Endothelial cell of umbilical vein (primary cell): ENCODE data around the gene MYL3. TPM values are rescaled to one million over a fixed set of nuclear protein-coding genes. Genes with fewer than 3 reads are reported as not detected.

Experiments
- BruUV-seq: library from RNA; stranded (reverse); fragments of 400-500 nt; replicated peaks from 2 replicates; lab custom pipeline; 2021; lab: Mats Ljungman, UMichigan
- CTCF ChIA-PET: fragments of 300-600, 350-600 bp; sonication (Branson Sonifier 250); formaldehyde crosslinking; loops from one replicate; lab custom pipeline; 2021; ENCODE audit warnings: antibody characterized with exemption, inconsistent platforms; lab: Charles Lee
- POLR2A ChIA-PET: fragments of 300-600, 350-600 bp; sonication (Branson Sonifier 250); formaldehyde crosslinking; loops from one replicate; lab custom pipeline; 2021; ENCODE audit warnings: antibody characterized with exemption, inconsistent platforms; lab: Charles Lee
- DNase-seq: peaks from one replicate; pipeline ENCODE4 v3.0.0-alpha.2; 2011; ENCODE audit warnings: low read depth, low spot score
- FAIRE-seq: peaks from 2 replicates; lab custom pipeline; 2011; peaks lifted over from hg19 to GRCh38; lab: Jason Lieb, UNC
- H2AFZ ChIP-seq: 2 replicates; pipeline ENCODE4 v1.6.0; 2012; ENCODE audit warnings: low read depth, low read length, control low read depth, inconsistent platforms
- H3K27ac ChIP-seq: 2 replicates; pipeline ENCODE4 v1.5.1; 2011; ENCODE audit warnings: low read depth, mild to moderate bottlenecking, control low read depth, low read length, moderate library complexity; ENCODE audit not compliant: insufficient read depth
- H3K27me3 ChIP-seq, 2 experiments: 2 replicates each; pipeline versions ENCODE4 v1.6.0 to v1.6.1; 2011; ENCODE audit warnings: low read length in 2 of 2, mixed read lengths in 1 of 2; ENCODE audit not compliant: control insufficient read depth in 2 of 2, insufficient read depth in 2 of 2
- H3K36me3 ChIP-seq, 2 experiments: 2 replicates in 1 of 2; 3 replicates in 1 of 2; pipeline ENCODE4 v1.5.1; 2011; ENCODE audit warnings: low read length in 2 of 2, mild to moderate bottlenecking in 1 of 2, moderate library complexity in 1 of 2; ENCODE audit not compliant: control insufficient read depth in 2 of 2, insufficient read depth in 2 of 2; ENCODE audit errors: extremely low read depth in 1 of 2
- H3K4me1 ChIP-seq: 3 replicates; pipeline ENCODE4 v1.5.1; 2011; ENCODE audit warnings: mild to moderate bottlenecking, low read length; ENCODE audit not compliant: control insufficient read depth, insufficient read depth; ENCODE audit errors: extremely low read depth
- H3K4me2 ChIP-seq: 2 replicates; pipeline ENCODE4 v1.6.1; 2011; ENCODE audit warnings: low read length, control low read depth, mixed read lengths; ENCODE audit not compliant: insufficient read depth
- H3K4me3 ChIP-seq, 3 experiments: fragments of 200-600 bp in 1 of 3; sonication (generic), shearing (Covaris generic) in 1 of 3; replicated peaks in 1 of 3; 2 replicates each; pipeline ENCODE4 v1.5.1; 2011 to 2016; ENCODE audit warnings: control low read depth in 3 of 3, low read length in 3 of 3, mild to moderate bottlenecking in 2 of 3, inconsistent platforms in 1 of 3, low read depth in 1 of 3, moderate library complexity in 1 of 3; ENCODE audit not compliant: insufficient read depth in 1 of 3
- H3K79me2 ChIP-seq: 2 replicates; pipeline ENCODE4 v1.6.0; 2012; ENCODE audit warnings: low read length, inconsistent platforms; ENCODE audit not compliant: control insufficient read depth, insufficient read depth
- H3K9ac ChIP-seq: replicated peaks from 2 replicates; pipeline ENCODE3; 2011; ENCODE audit warnings: low read length, control low read depth; ENCODE audit not compliant: insufficient read depth; ENCODE audit errors: extremely low read depth
- H3K9me1 ChIP-seq: replicated peaks from 3 replicates; pipeline ENCODE4 v1.6.0; 2011; ENCODE audit warnings: mild to moderate bottlenecking, low read length; ENCODE audit not compliant: control insufficient read depth, insufficient read depth; ENCODE audit errors: extremely low read depth
- H3K9me3 ChIP-seq: replicated peaks from 2 replicates; pipeline ENCODE4 v1.5.1; 2012; ENCODE audit warnings: low read length, inconsistent platforms; ENCODE audit not compliant: control insufficient read depth, insufficient read depth
- H4K20me1 ChIP-seq: replicated peaks from 2 replicates; pipeline ENCODE3; 2011; ENCODE audit warnings: mild to moderate bottlenecking, low read length; ENCODE audit not compliant: control insufficient read depth, insufficient read depth; ENCODE audit errors: extremely low read depth
- EZH2 ChIP-seq: IDR thresholded peaks from 2 replicates; pipeline ENCODE4 v1.6.1; 2012; ENCODE audit warnings: borderline replicate concordance, low read depth, mild to moderate bottlenecking, moderate library complexity, low read length, inconsistent platforms; ENCODE audit not compliant: severe bottlenecking
- FOS ChIP-seq: IDR thresholded peaks from 2 replicates; pipeline ENCODE4 v1.6.1; 2011; ENCODE audit warnings: mild to moderate bottlenecking, low read length, moderate library complexity, borderline replicate concordance; ENCODE audit not compliant: insufficient read depth
- GATA2 ChIP-seq: IDR thresholded peaks from 2 replicates; pipeline ENCODE4 v1.7.0; 2011; ENCODE audit warnings: low read depth, mild to moderate bottlenecking, moderate library complexity, mixed read lengths, low read length; ENCODE audit not compliant: insufficient read length, insufficient read depth
- JUN ChIP-seq: IDR thresholded peaks from 2 replicates; pipeline ENCODE4 v1.6.1; 2011; ENCODE audit warnings: borderline replicate concordance, low read depth; ENCODE audit not compliant: insufficient read length, insufficient read depth
- MAX ChIP-seq: IDR thresholded peaks from 2 replicates; pipeline ENCODE4 v1.6.1; 2011; ENCODE audit not compliant: insufficient read depth, insufficient read length
- MYC ChIP-seq: IDR thresholded peaks from one replicate; pipeline ENCODE4 v1.6.1; 2011; ENCODE audit warnings: mild to moderate bottlenecking, low read depth, low read length
- POLR2A ChIP-seq: IDR thresholded peaks from 2 replicates; pipeline ENCODE4 v1.6.1; 2012; ENCODE audit warnings: low read depth, mild to moderate bottlenecking, control low read depth, low read length
- POLR2AphosphoS5 ChIP-seq: IDR thresholded peaks from 2 replicates; pipeline ENCODE4 v1.6.1; 2012; ENCODE audit warnings: low read depth, mild to moderate bottlenecking, control low read depth, low read length, moderate library complexity; ENCODE audit not compliant: insufficient read depth
- dilution Hi-C: fragments of 300-500 bp; cut with MboI; formaldehyde crosslinking; loops from one replicate; pipeline ENCODE4 v1.15.0; 2019; ENCODE audit warnings: low sequenced_read_pairs; ENCODE audit not compliant: extremely low pct_ligation_motif_present
- intact Hi-C: fragments of 100-400 bp; cut with micrococcal nuclease; formaldehyde crosslinking; loops from one replicate; pipeline ENCODE4 v1.10.0; 2022
- polyA plus RNA-seq, 4 experiments: library from polyadenylated mRNA; depleted of rRNA in 3 of 4; stranded (reverse) in 3 of 4; unstranded in 1 of 4; fragments of >200 nt; gene quantifications; 2 replicates each; pipeline versions ENCODE4 v1.2.1 to v1.2.3, GENCODE V29; 2011 to 2012; ENCODE audit warnings: missing spikeins in 1 of 4
- total RNA-seq: library from RNA; stranded (reverse); gene quantifications from 2 replicates; pipeline ENCODE4 v1.2.3, GENCODE V29; 2021
- TF ChIP-seq, protein P1 (sequence below), 2 donors: IDR thresholded peaks; 1 replicate in 1 of 2; 2 replicates in 1 of 2; pipeline ENCODE4 v1.5.1; 2011; ENCODE audit warnings: low read length in 2 of 2, mild to moderate bottlenecking in 2 of 2, moderate library complexity in 2 of 2, control low read depth in 1 of 2, inconsistent platforms in 1 of 2, low read depth in 1 of 2; ENCODE audit not compliant: insufficient read depth in 1 of 2; ENCODE audit errors: extremely low read depth in 1 of 2

MYL3 gene
- total and polyA plus RNA-seq, 2 donors (not counting 3 experiments of a cell fraction or from before 2014, with no cell fraction given): not detected

- no peak overlapping the region for H3K27ac ChIP-seq
- FAIRE-seq: no peak
Measured at GRCh38 chr3:46833346-46834300, 29.6 kb downstream of the MYL3 start.

More at GRCh38 chr3:46833346-46834300, 29.6 kb downstream of the MYL3 start:
- H3K9me3 ChIP-seq: no peaks in the 10 kb centered on the region
- BruUV-seq: no TSS peak
- no peaks in the 10 kb centered on the region for H4K20me1 ChIP-seq
- dilution Hi-C loops: no loop called here
- H2AFZ ChIP-seq: no peak overlapping the region
- TF ChIP-seq POLR2AphosphoS5 (no peak), MYC (no peak), EZH2 (no peak), JUN (no peak), GATA2 (no peak), FOS (no peak), POLR2A (no peak), MAX (no peak)
- TF ChIP-seq, protein P1, sequence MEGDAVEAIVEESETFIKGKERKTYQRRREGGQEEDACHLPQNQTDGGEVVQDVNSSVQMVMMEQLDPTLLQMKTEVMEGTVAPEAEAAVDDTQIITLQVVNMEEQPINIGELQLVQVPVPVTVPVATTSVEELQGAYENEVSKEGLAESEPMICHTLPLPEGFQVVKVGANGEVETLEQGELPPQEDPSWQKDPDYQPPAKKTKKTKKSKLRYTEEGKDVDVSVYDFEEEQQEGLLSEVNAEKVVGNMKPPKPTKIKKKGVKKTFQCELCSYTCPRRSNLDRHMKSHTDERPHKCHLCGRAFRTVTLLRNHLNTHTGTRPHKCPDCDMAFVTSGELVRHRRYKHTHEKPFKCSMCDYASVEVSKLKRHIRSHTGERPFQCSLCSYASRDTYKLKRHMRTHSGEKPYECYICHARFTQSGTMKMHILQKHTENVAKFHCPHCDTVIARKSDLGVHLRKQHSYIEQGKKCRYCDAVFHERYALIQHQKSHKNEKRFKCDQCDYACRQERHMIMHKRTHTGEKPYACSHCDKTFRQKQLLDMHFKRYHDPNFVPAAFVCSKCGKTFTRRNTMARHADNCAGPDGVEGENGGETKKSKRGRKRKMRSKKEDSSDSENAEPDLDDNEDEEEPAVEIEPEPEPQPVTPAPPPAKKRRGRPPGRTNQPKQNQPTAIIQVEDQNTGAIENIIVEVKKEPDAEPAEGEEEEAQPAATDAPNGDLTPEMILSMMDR (IDR thresholded peaks at IDR 0.05; ENCODE audit: extremely low read depth in 1 of 2, insufficient read depth in 1 of 2, low read depth in 1 of 2, low read length in 2 of 2): no peak
- no peak for DNase-seq
- H3K36me3 ChIP-seq: no peaks in the 10 kb centered on the region
- no peak overlapping the region for H3K4me3 ChIP-seq
- peaks cover 3% of the 10 kb centered on the region in 2 experiments for H3K27me3 ChIP-seq
- no peaks in the 10 kb centered on the region for H3K9me1 ChIP-seq
- H3K4me2 ChIP-seq: no peak overlapping the region
- H3K79me2 ChIP-seq: no peaks in the 10 kb centered on the region
- H3K9ac ChIP-seq: no peak overlapping the region
- intact Hi-C loops: no loop called here
- CTCF ChIA-PET: interaction anchor here (1.3 kb wide), 1 partner anchor 15 kb away, joined by 6 read pairs; no protein-coding TSS in a partner anchor
- POLR2A ChIA-PET: no interaction called here
- no peaks in the 10 kb centered on the region for H3K4me1 ChIP-seq
